GM18858 (cell line): ENCODE data around the gene PRXL2B.
"Not testable (repeated sequence)": the region's sequence is repeated elsewhere in the genome, so short reads cannot be mapped to it uniquely, and the experiment has no call there.

Experiments
- ATAC-seq: cut with Tn5 transposase; IDR thresholded peaks from one replicate; pipeline ENCODE4 v1.9.1; 2021; ENCODE audit not compliant: unreplicated experiment

PRXL2B gene

GRCh38 chr1:2611031-2611501 is 24.5 kb downstream of the PRXL2B start:
- no peak for ATAC-seq

GRCh38 chr1:2611621-2612437 is 25.3 kb downstream of the PRXL2B start:
- no peak for ATAC-seq

GRCh38 chr1:2612591-2613365 is 26.2 kb downstream of the PRXL2B start:
- ATAC-seq = no peak

- ATAC-seq = no peak
These were observed 27.6 kb downstream of the PRXL2B start for GRCh38 chr1:2614145-2614544.

- no peak for ATAC-seq
These were observed 31.4 kb downstream of the PRXL2B start for GRCh38 chr1:2617971-2618470.

GRCh38 chr1:2623571-2624337 is 37.2 kb downstream of the PRXL2B start:
- no peak for ATAC-seq

GRCh38 chr1:2624735-2625300 is 38.2 kb downstream of the PRXL2B start:
- no peak for ATAC-seq

- no peak for ATAC-seq
These were observed 38.7 kb downstream of the PRXL2B start for GRCh38 chr1:2625311-2625710.

- not testable (repeated sequence) for ATAC-seq
These were observed 39.2 kb downstream of the PRXL2B start for GRCh38 chr1:2625748-2626147.

GRCh38 chr1:2627746-2628145 is 41.2 kb downstream of the PRXL2B start:
- no peak for ATAC-seq

- ATAC-seq = no peak
These were observed 41.8 kb downstream of the PRXL2B start for GRCh38 chr1:2628191-2628932.

GRCh38 chr1:2628933-2629626 is 42.5 kb downstream of the PRXL2B start:
- ATAC-seq = no peak

GRCh38 chr1:2629627-2630497 is 43.3 kb downstream of the PRXL2B start:
- no peak for ATAC-seq

- ATAC-seq = no peak
These were observed 44.0 kb downstream of the PRXL2B start for GRCh38 chr1:2630498-2631135.

GRCh38 chr1:2631136-2632050 is 44.8 kb downstream of the PRXL2B start:
- ATAC-seq = no peak

- ATAC-seq = no peak
These were observed 45.5 kb downstream of the PRXL2B start for GRCh38 chr1:2632051-2632430.
